VCaP (cell line): ENCODE data around the gene ABI1.
A peak's percentile ranks its signal among the peaks of the same experiment; 100 is the strongest.
"Not testable (repeated sequence)": the region's sequence is repeated elsewhere in the genome, so short reads cannot be mapped to it uniquely, and the experiment has no call there.

Experiments
- H3K27ac ChIP-seq: fragments of 450-650 bp; 2 replicates; pipeline ENCODE4 v1.5.1; 2017
- TF ChIP-seq, protein P1 (sequence below): fragments of 450-650 bp; conservative IDR thresholded peaks from 2 replicates; pipeline ENCODE4 v1.5.1; 2017; ENCODE audit warnings: mild to moderate bottlenecking, moderate library complexity

Gene ABI1

DNA sequence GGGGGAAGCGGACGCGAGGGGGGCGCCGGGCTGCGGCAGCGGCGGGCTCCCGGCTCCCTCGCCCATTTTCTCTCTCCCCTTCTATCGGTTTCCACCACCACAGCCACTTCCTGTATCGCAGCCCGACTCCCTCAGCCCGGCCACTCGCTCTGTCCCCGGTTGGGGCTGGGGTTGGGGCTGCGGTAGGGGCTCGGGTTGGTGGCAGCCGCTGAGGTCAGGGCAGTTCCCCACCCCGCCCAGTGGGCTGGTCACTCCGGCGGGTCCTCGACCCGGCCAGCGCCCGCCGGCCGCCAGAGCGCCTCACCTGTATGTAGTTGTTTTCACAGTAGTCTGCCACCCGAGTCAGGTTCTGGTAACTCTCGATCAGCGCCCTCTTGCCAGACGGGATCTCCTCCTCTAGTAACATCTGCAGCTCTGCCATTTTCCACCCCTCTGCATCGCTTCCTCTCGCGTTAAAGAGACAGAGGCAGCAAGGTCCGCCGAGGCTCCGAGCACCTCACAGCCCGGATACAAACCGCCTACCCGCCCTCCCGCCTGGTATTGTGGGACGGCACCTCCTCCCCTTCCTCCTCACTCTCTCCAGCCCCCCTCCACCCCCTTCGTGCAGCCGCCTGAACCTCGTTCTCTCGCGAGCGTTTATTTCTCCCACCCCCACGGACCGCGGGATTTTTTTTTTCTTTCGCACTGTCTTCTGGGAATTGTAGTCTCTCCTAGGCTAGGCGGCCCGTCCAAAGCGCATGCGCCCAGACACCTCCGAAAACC, at the start of gene ABI1:
Gene ABI1, minus strand, starts transcription at position 516 of the 762 bp plus-strand sequence. Its CDS starts 95 bp downstream, at position 421.
- H3K27ac ChIP-seq, result peak within 1 kb of the TSS; percentile 90
- TF ChIP-seq, protein P1, sequence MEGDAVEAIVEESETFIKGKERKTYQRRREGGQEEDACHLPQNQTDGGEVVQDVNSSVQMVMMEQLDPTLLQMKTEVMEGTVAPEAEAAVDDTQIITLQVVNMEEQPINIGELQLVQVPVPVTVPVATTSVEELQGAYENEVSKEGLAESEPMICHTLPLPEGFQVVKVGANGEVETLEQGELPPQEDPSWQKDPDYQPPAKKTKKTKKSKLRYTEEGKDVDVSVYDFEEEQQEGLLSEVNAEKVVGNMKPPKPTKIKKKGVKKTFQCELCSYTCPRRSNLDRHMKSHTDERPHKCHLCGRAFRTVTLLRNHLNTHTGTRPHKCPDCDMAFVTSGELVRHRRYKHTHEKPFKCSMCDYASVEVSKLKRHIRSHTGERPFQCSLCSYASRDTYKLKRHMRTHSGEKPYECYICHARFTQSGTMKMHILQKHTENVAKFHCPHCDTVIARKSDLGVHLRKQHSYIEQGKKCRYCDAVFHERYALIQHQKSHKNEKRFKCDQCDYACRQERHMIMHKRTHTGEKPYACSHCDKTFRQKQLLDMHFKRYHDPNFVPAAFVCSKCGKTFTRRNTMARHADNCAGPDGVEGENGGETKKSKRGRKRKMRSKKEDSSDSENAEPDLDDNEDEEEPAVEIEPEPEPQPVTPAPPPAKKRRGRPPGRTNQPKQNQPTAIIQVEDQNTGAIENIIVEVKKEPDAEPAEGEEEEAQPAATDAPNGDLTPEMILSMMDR, result no peak

DNA sequence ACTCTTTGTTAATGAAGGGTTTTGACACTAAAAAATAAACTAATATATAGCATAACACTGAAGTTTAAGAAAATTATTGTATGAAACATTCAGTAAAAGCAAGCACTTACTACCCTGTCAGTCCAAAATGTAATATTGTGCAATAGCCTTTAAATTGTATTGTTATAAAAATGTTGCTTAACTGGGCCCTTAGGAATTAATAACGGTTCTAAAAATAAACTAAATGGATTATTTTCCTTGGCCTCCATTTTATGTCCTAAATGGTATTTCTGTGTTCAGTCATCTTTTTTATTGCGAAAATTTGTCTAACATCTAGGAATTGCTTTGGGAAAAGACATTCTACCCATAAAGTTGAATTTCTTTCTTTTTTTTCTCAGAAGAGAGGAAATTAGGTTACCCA, 49.0 kb upstream of the ABI1 start:
- TF ChIP-seq, protein P1, result no peak
- no peak overlapping the region for H3K27ac ChIP-seq

DNA sequence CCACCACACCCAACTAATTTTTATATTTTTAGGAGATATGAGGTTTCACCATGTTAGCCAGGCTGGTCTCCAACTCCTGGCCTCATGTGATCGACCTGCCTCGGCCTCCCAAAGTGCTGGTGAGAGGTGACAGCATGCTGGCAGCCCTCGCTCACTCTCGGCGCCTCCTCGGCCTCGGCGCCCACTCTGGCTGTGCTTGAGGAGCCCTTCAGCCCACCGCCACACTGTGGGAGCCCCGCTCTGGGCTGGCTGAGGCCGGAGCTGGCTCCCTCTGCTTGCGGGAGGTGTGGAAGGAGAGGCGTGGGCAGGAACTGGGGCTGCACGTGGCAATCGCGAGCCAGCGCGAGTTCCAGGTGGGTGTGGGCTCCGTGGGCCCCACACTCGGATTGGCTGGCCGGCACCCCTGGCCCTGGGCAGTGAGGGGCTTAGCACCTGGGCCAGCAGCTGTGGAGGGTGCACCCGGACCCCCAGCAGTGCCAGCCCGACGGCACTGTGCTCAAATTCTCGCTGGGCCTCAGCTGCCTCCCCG, 44.6 kb upstream of the ABI1 start:
- H3K27ac ChIP-seq, result not testable (repeated sequence)

DNA sequence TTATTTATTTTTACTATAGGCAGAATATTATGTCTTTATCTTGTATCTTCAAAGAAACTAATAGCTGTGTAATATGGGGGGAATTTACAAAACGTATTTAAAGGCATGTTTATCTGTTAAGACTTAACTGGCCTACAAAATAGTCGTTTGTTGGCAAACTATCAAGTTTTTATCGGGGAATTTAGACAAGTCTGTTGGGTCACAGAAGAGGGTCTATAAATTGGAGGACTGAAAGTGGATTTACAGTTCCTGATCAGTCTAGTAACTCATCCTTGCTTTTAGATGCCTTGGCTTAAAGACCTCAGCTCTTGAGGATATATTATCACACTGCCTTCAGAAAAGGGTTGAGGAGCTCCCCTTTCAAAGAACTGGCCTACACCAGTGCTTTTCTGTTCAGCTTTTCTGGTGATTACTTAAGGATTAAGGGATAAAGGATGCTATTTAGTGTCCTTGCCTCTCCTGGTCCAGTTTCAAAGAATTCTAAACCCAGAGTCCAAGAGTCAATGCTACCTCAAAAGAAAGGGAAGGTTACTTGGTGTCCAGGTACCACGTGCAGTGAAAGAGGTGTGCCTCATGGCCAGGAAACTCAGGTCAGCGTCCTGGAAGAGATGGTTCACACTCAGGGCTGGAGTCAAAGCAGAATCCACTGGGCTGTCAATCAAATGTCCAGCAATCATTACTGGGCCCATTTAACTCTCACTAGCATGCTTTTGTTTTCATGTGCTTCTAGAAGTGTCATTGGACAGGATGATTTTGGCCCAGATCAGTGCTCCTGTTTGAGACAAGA, 42.9 kb upstream of the ABI1 start:
- TF ChIP-seq, protein P1, result no peak
- H3K27ac ChIP-seq, result no peak overlapping the region

DNA sequence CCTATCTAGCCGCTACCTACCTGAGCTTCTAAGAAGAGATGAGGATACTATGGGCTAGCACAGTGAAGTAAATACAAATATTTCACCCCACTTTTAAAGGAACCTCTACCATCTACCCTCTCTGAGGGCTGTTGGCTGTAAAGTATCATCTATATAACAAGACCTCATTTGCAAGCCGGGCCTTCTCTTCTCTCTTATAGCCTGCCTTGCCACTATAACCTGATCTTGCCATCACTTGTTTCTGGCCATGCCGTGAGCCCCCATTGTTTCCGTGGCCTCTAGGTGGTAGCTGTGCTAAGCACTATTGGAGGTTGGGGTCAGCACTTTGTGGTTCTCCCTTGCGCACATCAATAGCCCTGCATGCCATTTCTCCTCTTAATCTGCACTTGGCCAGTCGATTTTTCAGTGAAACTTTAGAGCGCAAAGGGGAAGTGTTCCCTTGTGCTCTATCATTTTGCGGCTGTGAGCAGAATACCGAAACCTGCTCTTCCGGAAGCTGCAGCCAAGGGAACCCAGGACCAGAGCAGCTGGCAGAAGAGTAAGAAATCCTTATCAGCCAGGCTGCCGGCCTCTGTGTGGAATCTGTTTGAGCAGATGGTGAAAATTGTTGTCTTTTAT, 31.7 kb upstream of the ABI1 start:
- peak overlapping the region; percentile 74 for H3K27ac ChIP-seq

DNA sequence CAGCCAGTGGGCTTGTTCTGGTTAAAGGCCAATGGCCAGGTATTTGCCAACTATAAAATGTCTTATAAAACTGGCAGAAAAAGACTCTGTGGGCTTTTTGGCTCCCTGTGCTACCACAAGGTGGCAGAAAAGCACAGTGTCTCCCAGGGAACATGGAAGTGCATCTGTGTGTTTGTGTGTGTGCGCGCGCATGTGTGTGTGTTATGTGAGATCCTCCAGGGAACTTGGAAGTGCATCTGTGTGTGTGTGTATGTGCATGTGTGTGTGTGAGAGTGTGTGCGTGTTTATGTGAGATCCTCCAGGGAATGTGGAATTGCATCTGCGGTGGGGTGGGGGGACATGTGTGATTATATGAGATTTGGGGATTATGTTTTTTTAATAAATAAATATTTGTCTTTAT, 30.2 kb upstream of the ABI1 start:
- TF ChIP-seq, protein P1, result peak; percentile 84
- H3K27ac ChIP-seq, result peak overlapping the region; percentile 74

DNA sequence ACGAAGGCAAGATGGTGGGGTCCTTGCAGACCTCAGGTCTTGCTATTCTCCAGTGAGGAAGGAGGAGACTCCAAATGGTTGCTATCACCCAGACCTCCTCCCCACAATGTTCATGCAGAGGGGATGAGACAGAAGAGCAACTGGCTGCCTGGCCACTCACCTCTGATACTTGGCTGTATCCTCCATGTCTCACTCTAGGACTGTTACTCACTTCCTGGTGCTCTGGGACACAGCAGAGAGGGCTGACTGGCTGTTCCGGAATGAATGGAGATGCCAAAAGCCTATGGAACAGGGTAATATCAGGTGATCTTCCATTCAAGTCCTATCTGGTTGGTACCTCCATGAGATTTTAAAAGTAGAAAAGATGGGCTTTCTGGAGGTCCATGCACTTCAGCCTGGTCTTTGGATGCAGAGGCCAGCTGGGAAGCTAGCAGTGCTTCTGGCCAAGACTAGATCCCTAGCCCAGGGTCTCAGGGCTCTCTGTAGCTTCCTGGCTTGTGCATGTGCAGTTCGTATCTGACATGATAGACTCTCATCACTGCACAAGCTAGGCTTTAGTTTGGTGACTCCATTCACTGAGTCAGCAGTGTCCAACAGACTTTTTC, 27.0 kb upstream of the ABI1 start:
- TF ChIP-seq, protein P1, result no peak
- H3K27ac ChIP-seq, result no peak overlapping the region
